K562 (cell line): Measurements from ENCODE around the gene TMEFF2. TPM values are rescaled to one million over a fixed set of nuclear protein-coding genes. Genes with fewer than 3 reads are reported as not detected.

Experiments used
- ATAC-seq: fragments of 200-7000 bp; cut with Tn5 transposase; 3 replicates; pipeline ENCODE4 v1.9.1; 2020; ENCODE audit warnings: moderate library complexity
- BruUV-seq: library from RNA; stranded (reverse); fragments of 400-500 nt; replicated peaks from 2 replicates; lab custom pipeline; 2021; lab: Mats Ljungman, UMichigan
- CTCF ChIA-PET: fragments of 300-600 bp; formaldehyde crosslinking; extraction: SDS; loops from one replicate; lab custom pipeline; 2021; ENCODE audit warnings: low intra/inter-chr PET ratio; lab: Yijun Ruan, JAX
- POLR2A ChIA-PET: fragments of 300-600, 350-650 bp; sonication (Branson Sonifier 250); formaldehyde crosslinking; extraction: SDS; loops from one replicate; lab custom pipeline; 2021; ENCODE audit warnings: antibody characterized with exemption, inconsistent platforms; lab: Yijun Ruan, JAX
- DNase-seq, 4 experiments: peaks; one replicate each; pipeline versions ENCODE4 v3.0.0 to v3.0.0-alpha.2; 2011 to 2018; ENCODE audit warnings: low spot score in 3 of 4, mixed read lengths in 3 of 4; ENCODE audit errors: extremely low read depth in 1 of 4
- FAIRE-seq: peaks from 2 replicates; lab custom pipeline; 2011; peaks lifted over from hg19 to GRCh38; lab: Jason Lieb, UNC
- H2AFZ ChIP-seq: 2 replicates; pipeline ENCODE4 v1.6.0; 2011; ENCODE audit warnings: low read depth, low read length, control low read depth, inconsistent platforms
- H3K27ac ChIP-seq: fragments of 200-600 bp; 3 replicates; pipeline ENCODE4 v1.8.0; 2011; ENCODE audit warnings: low read depth, mild to moderate bottlenecking, control low read depth, inconsistent platforms, low read length, moderate library complexity, mixed read lengths; ENCODE audit errors: extremely low read depth
- H3K27me3 ChIP-seq, 2 experiments: fragments of 300-600 bp in 1 of 2; 2 replicates in 1 of 2; 3 replicates in 1 of 2; pipeline versions ENCODE4 v1.6.0 to v1.8.0; 2011; ENCODE audit warnings: inconsistent platforms in 2 of 2, low read length in 2 of 2, mild to moderate bottlenecking in 1 of 2, mixed read lengths in 1 of 2, moderate library complexity in 1 of 2; ENCODE audit not compliant: control insufficient read depth in 2 of 2, insufficient read depth in 2 of 2
- H3K36me3 ChIP-seq: fragments of 300-600 bp; 3 replicates; pipeline ENCODE4 v1.8.0; 2011; ENCODE audit warnings: mild to moderate bottlenecking, low read length, inconsistent platforms; ENCODE audit not compliant: control insufficient read depth, insufficient read depth
- H3K4me1 ChIP-seq, 2 experiments: fragments of 200-600 bp in 1 of 2; replicated peaks in 1 of 2; 2 replicates in 1 of 2; 3 replicates in 1 of 2; pipeline versions ENCODE4 v1.5.1 to v1.8.0; 2011; ENCODE audit warnings: inconsistent platforms in 2 of 2, low read length in 2 of 2, mild to moderate bottlenecking in 1 of 2, mixed read lengths in 1 of 2, moderate library complexity in 1 of 2; ENCODE audit not compliant: control insufficient read depth in 2 of 2, insufficient read depth in 2 of 2
- H3K4me2 ChIP-seq: 2 replicates; pipeline ENCODE4 v1.6.1; 2011; ENCODE audit warnings: low read length, control low read depth, inconsistent platforms, mixed read lengths; ENCODE audit not compliant: insufficient read depth
- H3K4me3 ChIP-seq: fragments of 200-600 bp; sonication (generic), shearing (Covaris generic); 2 replicates; pipeline ENCODE4 v1.5.1; 2016; ENCODE audit warnings: control low read depth, inconsistent platforms
- H3K79me2 ChIP-seq: fragments of 200-600 bp; 3 replicates; pipeline ENCODE4 v1.8.0; 2011; ENCODE audit warnings: low read length, inconsistent platforms; ENCODE audit not compliant: control insufficient read depth, insufficient read depth
- H3K9ac ChIP-seq, 2 experiments: 2 replicates each; pipeline versions ENCODE4 v1.6.0 to v1.6.1; 2011; ENCODE audit warnings: low read depth in 2 of 2, low read length in 2 of 2, control low read depth in 1 of 2, inconsistent platforms in 1 of 2, mild to moderate bottlenecking in 1 of 2, mixed read lengths in 1 of 2; ENCODE audit not compliant: insufficient read depth in 1 of 2
- H3K9me1 ChIP-seq: one replicate; pipeline ENCODE4 v1.6.0; 2011; ENCODE audit warnings: inconsistent platforms, mild to moderate bottlenecking, low read length, moderate library complexity; ENCODE audit not compliant: control insufficient read depth, insufficient read depth
- H3K9me3 ChIP-seq: replicated peaks from 2 replicates; pipeline ENCODE4 v1.5.1; 2011; ENCODE audit warnings: low read depth, low read length, inconsistent platforms; ENCODE audit not compliant: control insufficient read depth, insufficient read depth
- H4K20me1 ChIP-seq: replicated peaks from 2 replicates; pipeline ENCODE4 v1.6.1; 2011; ENCODE audit warnings: low read length, inconsistent platforms, mixed read lengths; ENCODE audit not compliant: control insufficient read depth, insufficient read depth
- E2F3 ChIP-seq: fragments of 250-450 bp; sonication (Bioruptor Pico); IDR thresholded peaks from 2 replicates; pipeline ENCODE4 v1.4.0; 2020; ENCODE audit warnings: mild to moderate bottlenecking
- ETV6 ChIP-seq, 3 experiments: fragments of 150-350 bp in 1 of 3; sonication (generic) in 1 of 3; formaldehyde crosslinking in 1 of 3; IDR thresholded peaks; 2 replicates each; pipeline versions ENCODE4 v1.6.1 to v1.8.0; 2014 to 2022; ENCODE audit warnings: borderline replicate concordance in 2 of 3, low read depth in 2 of 3, antibody characterized with exemption in 1 of 3, low read length in 1 of 3, mild to moderate bottlenecking in 1 of 3, missing genetic modification reagents in 1 of 3
- HCFC1 ChIP-seq: IDR thresholded peaks from 2 replicates; pipeline ENCODE4 v1.6.1; 2012; ENCODE audit warnings: low read depth, low read length, improper control_type of control experiment
- HDGF ChIP-seq: fragments of 450-650 bp; IDR thresholded peaks from 2 replicates; pipeline ENCODE4 v1.6.1; 2016
- MAFG ChIP-seq: fragments of 450-650 bp; conservative IDR thresholded peaks from 2 replicates; pipeline ENCODE4 v1.6.1; 2016; ENCODE audit warnings: missing genetic modification characterization, missing compliant biosample characterization
- NELFE ChIP-seq: IDR thresholded peaks from 2 replicates; pipeline ENCODE4 v1.6.1; 2011; ENCODE audit warnings: mild to moderate bottlenecking; ENCODE audit not compliant: insufficient read depth, insufficient read length
- NFIC ChIP-seq: fragments of 450-650 bp; IDR thresholded peaks from 2 replicates; pipeline ENCODE4 v1.6.1; 2017; ENCODE audit warnings: mild to moderate bottlenecking, inconsistent platforms
- RBM14 ChIP-seq: fragments of 200-400 bp; formaldehyde crosslinking; IDR thresholded peaks from 2 replicates; pipeline ENCODE4 v1.6.1; 2018; ENCODE audit warnings: low read depth, mild to moderate bottlenecking, low read length, moderate library complexity, borderline replicate concordance; ENCODE audit not compliant: insufficient read depth
- SREBF2 ChIP-seq: sonication (generic); formaldehyde crosslinking; IDR thresholded peaks from 2 replicates; pipeline ENCODE4 v1.4.0; 2020; ENCODE audit warnings: mild to moderate bottlenecking, missing genetic modification reagents
- ZBTB7A ChIP-seq: IDR thresholded peaks from 2 replicates; pipeline ENCODE4 v1.6.1; 2011; ENCODE audit warnings: low read depth, mild to moderate bottlenecking, low read length, moderate library complexity, borderline replicate concordance; ENCODE audit not compliant: control insufficient read depth
- ZNF165 ChIP-seq: fragments of 250-450 bp; sonication (Bioruptor Pico); IDR thresholded peaks from 2 replicates; pipeline ENCODE4 v1.4.0; 2020; ENCODE audit warnings: borderline replicate concordance
- ZNF197 ChIP-seq: fragments of 200-800 bp; sonication (Bioruptor generic); IDR thresholded peaks from 2 replicates; pipeline ENCODE4 v1.6.1; 2016; ENCODE audit warnings: low read depth, missing genetic modification characterization, missing compliant biosample characterization
- ZNF696 ChIP-seq: fragments of 250-450 bp; sonication (Bioruptor Pico); conservative IDR thresholded peaks from 2 replicates; pipeline ENCODE4 v1.4.0; 2020; ENCODE audit warnings: mild to moderate bottlenecking, moderate library complexity
- WGBS: fragments of 100-300 bp; shearing (Covaris generic); methylation state at CpG from one replicate; pipeline ENCODE4 v1.1.6; 2016; ENCODE audit warnings: low coverage, mixed read lengths; ENCODE audit not compliant: insufficient coverage; ENCODE audit errors: missing lambda C conversion rate; 5-methylcytosine and 5-hydroxymethylcytosine counted together
- in situ Hi-C: fragments of 300-500 bp; cut with MboI; formaldehyde crosslinking; loops from 4 replicates; pipeline ENCODE4 v1.15.0; 2018; ENCODE audit warnings: inconsistent platforms, mixed read lengths
- intact Hi-C: fragments of 100-400 bp; cut with micrococcal nuclease; formaldehyde crosslinking; loops from 2 replicates; pipeline ENCODE4 v1.14.2; 2022
- polyA plus RNA-seq, 8 experiments: library from polyadenylated mRNA; depleted of rRNA in 4 of 8; stranded (reverse) in 5 of 8; unstranded in 3 of 8; fragments of >200 nt; fragmentation: Nextera tagmentation in 2 of 8; fragmentation: Illumina TruSeq in 1 of 8; extraction: Ambion mirVana in 2 of 8; extraction: Trizol in 1 of 8; gene quantifications; 2 replicates each; pipeline versions ENCODE4 v1.2.1 to v1.2.3, GENCODE V29; 2011 to 2014; ENCODE audit warnings: inconsistent platforms in 1 of 8, missing spikeins in 1 of 8
- total RNA-seq, 7 experiments: library from RNA; depleted of rRNA in 6 of 7; stranded (reverse); fragments of >200 nt in 6 of 7; fragmentation: Illumina TruSeq in 2 of 7; extraction: Trizol in 2 of 7; gene quantifications; 2 replicates each; pipeline versions ENCODE4 v1.2.1 to v1.2.3, GENCODE V29; 2011 to 2021; ENCODE audit warnings: low replicate concordance in 1 of 7
- TF ChIP-seq, protein P1 (sequence below): IDR thresholded peaks from 2 replicates; pipeline ENCODE4 v1.6.1; 2014; ENCODE audit warnings: antibody characterized with exemption

Gene TMEFF2
- total and polyA plus RNA-seq, 9 of the 15 experiments (the other 6 are each of a cell fraction or from before 2014, with no cell fraction given) = 1.4 TPM; not detected in 8

DNA sequence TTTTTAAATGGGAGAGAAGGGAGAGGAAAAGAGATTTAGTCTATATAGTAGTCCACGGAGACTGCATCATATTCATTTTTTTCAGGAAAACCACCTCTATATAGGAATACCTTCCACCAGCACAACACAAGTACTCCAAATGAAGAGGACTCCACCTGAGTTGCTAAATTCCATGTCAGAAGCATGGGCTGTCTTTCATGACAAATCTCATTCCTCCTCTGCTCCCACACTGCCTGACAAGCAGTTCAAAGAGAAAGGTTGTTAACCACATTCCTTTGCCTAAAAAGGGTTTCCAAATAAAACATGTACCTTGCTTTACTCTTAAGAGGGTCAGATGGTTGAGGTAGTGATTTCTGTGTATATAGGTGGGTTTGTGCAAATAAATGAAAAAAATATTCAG is 122.0 kb downstream of the TMEFF2 start:
- Histone ChIP-seq H3K4me2 (no peak overlapping the region), H3K4me3 (no peak overlapping the region), H3K79me2 (no peaks in the 10 kb centered on the region), H2AFZ (no peak overlapping the region), H3K9me3 (no peaks in the 10 kb centered on the region), H3K27me3 (no peaks in the 10 kb centered on the region), H3K9ac (no peak overlapping the region), H3K36me3 (no peaks in the 10 kb centered on the region), H4K20me1 (no peaks in the 10 kb centered on the region), H3K4me1 (no peaks in the 10 kb centered on the region), H3K27ac (no peak overlapping the region), H3K9me1 (no peaks in the 10 kb centered on the region)
- 18% methylated on average over 1 of the region's 1 CpG for WGBS
- FAIRE-seq (no peak), DNase-seq (no peak), ATAC-seq (no peak)
- ChIA-PET POLR2A (no interaction called here), CTCF (no interaction called here)
- BruUV-seq = no TSS peak
- TF ChIP-seq ZNF197 (CRISPR knock-in tag) (no peak), ZBTB7A (no peak), NFIC (no peak), E2F3 (CRISPR knock-in tag) (no peak), HCFC1 (no peak), ZNF696 (CRISPR knock-in tag) (no peak), ZNF165 (no peak), SREBF2 (CRISPR knock-in tag) (no peak), NELFE (no peak), MAFG (tag) (no peak), HDGF (no peak), ETV6 (IDR thresholded peaks at IDR 0.05; ENCODE audit: borderline replicate concordance in 1 of 2, low read depth in 2 of 2, low read length in 1 of 2) (no peak), ETV6 (CRISPR knock-in tag; IDR thresholded peaks at IDR 0.05; ENCODE audit: borderline replicate concordance) (no peak), RBM14 (no peak)
- TF ChIP-seq, protein P1, sequence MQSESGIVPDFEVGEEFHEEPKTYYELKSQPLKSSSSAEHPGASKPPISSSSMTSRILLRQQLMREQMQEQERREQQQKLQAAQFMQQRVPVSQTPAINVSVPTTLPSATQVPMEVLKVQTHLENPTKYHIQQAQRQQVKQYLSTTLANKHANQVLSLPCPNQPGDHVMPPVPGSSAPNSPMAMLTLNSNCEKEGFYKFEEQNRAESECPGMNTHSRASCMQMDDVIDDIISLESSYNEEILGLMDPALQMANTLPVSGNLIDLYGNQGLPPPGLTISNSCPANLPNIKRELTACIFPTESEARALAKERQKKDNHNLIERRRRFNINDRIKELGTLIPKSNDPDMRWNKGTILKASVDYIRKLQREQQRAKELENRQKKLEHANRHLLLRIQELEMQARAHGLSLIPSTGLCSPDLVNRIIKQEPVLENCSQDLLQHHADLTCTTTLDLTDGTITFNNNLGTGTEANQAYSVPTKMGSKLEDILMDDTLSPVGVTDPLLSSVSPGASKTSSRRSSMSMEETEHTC = no peak
- intact Hi-C loops (no loop called here), in situ Hi-C loops (no loop called here)
